NCI-H69 (cell line): ENCODE measurements around the gene OR51V1.
"Not testable (repeated sequence)": the region's sequence is repeated elsewhere in the genome, so short reads cannot be mapped to it uniquely, and the experiment has no call there.

Experiments
- DNase-seq: peaks from one replicate; lab custom pipeline; 2025; lab: John Stamatoyannopoulos, UW

Gene OR51V1

GRCh38 chr11:5164807-5165206, 35.7 kb downstream of the OR51V1 start:
- DNase-seq = not testable (repeated sequence)

DNA sequence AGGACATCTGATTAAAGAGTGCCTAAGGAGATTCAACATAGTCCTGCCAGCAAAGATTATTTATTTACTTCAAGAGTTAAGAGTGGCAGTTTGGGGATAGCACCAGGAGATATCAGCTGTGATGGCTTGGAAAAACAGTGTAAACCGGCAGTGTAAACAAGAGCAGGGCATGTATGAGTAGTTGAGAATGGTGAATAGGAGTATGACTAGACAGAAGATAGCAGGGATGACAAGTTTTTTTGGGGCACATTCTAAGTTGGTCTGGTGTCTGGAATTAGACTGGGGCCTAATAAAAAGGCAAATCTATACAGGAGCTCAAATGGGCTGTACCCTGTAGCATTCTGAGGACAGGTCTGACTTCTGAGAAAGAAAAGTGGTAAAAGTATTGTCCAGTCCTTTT, 39.4 kb downstream of the OR51V1 start:
- not testable (repeated sequence) for DNase-seq

GRCh38 chr11:5160217-5160616, 40.3 kb downstream of the OR51V1 start:
- DNase-seq = not testable (repeated sequence)

DNA sequence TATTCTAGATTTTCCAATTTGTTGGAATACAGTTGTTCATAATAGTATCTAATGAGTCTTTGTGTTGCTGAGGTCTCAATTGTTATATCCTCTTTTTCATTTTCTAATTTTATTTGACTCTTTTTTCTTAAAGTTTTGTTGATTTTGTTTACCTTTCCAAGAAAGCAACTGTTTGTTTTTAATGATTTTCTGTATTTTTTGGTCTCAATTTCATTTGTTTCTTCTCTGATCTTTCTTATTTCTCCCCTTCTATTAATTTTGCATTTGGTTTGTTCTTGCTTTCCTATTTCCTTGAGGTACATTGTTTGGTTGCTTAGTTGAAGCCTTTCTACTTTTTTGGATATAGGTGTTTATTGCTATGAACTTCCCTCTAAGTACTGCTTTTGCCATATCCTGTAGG, 40.7 kb downstream of the OR51V1 start:
- DNase-seq = no peak

DNA sequence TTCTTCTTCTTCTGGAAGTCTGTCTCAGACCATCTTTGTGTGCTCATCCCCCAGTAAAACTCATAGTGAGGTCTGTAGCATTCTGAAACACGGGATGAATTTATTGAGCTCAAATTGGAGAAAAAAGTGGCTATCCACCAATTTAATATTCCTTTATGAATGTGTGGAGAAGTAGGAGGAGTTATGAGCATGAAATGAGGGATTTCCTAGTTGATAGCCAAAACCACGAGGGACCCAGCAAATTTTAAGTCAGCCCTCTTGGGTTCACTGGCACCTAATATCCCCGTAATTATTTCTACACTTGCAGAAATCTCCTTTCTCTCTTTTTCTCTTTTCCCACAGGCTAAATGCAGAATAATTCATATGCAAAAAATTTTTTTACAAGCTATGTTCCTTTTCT, 45.8 kb downstream of the OR51V1 start, which contains the start of gene OR52A1:
Gene OR52A1, minus strand, starts transcription at position 101 of the 400 bp plus-strand sequence. CDS start 2,388 bp downstream, outside the sequence.
- no peak for DNase-seq

- DNase-seq = no peak
Measured at GRCh38 chr11:5153574-5154431, 46.7 kb downstream of the OR51V1 start.

- no peak for DNase-seq
Measured at GRCh38 chr11:5151713-5152153, 48.7 kb downstream of the OR51V1 start.
